Coronary artery (tissue), 2 donors: Measurements from ENCODE around the gene CDH16.
"Not testable (repeated sequence)": the region's sequence is repeated elsewhere in the genome, so short reads cannot be mapped to it uniquely, and the experiment has no call there.

Experiments
- DNase-seq: peaks from one replicate; pipeline ENCODE4 v3.0.0-alpha.2; 2017; ENCODE audit warnings: low spot score
- H3K27ac ChIP-seq, 2 donors: fragments of 200-600 bp; sonication (generic); one replicate each; pipeline ENCODE4 v1.5.1; 2016 to 2019
- H3K4me3 ChIP-seq: fragments of 200-600 bp; sonication (generic); 2 replicates; pipeline ENCODE4 v1.5.1; 2016; ENCODE audit warnings: mild to moderate bottlenecking, moderate library complexity
- TF ChIP-seq, protein P1 (sequence below): fragments of 200-600 bp; sonication (generic); IDR thresholded peaks from one replicate; pipeline ENCODE4 v1.5.1; 2019; ENCODE audit warnings: antibody characterized with exemption

The CDH16 gene

GRCh38 chr16:66939366-66939765 lies 20.7 kb upstream of the CDH16 start:
- no peak for DNase-seq
- no peak overlapping the region for H3K27ac ChIP-seq
- TF ChIP-seq, protein P1, sequence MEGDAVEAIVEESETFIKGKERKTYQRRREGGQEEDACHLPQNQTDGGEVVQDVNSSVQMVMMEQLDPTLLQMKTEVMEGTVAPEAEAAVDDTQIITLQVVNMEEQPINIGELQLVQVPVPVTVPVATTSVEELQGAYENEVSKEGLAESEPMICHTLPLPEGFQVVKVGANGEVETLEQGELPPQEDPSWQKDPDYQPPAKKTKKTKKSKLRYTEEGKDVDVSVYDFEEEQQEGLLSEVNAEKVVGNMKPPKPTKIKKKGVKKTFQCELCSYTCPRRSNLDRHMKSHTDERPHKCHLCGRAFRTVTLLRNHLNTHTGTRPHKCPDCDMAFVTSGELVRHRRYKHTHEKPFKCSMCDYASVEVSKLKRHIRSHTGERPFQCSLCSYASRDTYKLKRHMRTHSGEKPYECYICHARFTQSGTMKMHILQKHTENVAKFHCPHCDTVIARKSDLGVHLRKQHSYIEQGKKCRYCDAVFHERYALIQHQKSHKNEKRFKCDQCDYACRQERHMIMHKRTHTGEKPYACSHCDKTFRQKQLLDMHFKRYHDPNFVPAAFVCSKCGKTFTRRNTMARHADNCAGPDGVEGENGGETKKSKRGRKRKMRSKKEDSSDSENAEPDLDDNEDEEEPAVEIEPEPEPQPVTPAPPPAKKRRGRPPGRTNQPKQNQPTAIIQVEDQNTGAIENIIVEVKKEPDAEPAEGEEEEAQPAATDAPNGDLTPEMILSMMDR, result no peak
- no peak overlapping the region for H3K4me3 ChIP-seq

DNA sequence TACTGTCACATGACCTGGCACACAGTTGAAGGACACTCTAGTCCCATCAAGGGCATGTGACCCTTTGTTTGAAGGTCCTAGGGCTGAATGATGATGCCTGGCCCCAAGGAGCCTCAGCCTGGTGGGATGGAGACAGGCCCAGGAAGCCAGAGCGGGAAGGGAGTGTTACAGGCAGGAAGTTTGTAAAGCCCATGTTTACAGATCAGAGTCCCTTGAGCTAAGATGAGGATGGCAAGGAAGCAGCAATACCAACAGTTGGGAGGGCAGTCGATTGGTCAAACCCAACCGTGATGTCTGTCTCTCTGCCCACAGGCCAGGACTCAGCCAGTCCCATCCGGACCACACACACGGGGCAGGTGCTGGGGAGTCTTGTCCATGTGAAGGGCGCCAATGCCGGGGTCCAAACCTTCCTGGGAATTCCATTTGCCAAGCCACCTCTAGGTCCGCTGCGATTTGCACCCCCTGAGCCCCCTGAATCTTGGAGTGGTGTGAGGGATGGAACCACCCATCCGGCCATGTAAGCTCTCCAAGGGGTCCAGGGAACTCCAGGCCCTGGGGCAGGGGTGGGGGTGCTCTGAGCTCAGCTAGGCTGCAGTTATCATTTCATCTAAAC lies 19.1 kb upstream of the CDH16 start:
- Histone ChIP-seq H3K27ac (no peak overlapping the region), H3K4me3 (no peak overlapping the region)
- no peak for DNase-seq
- TF ChIP-seq, protein P1, result no peak

GRCh38 chr16:66936889-66937554 lies 18.3 kb upstream of the CDH16 start:
- no peak overlapping the region for H3K4me3 ChIP-seq
- no peak for DNase-seq
- TF ChIP-seq, protein P1, result no peak
- H3K27ac ChIP-seq, result no peak overlapping the region

- no peak for DNase-seq
- Histone ChIP-seq H3K27ac (no peak overlapping the region), H3K4me3 (peak overlapping the region; percentile 97)
- TF ChIP-seq, protein P1, result no peak
These were observed 17.8 kb upstream of the CDH16 start for GRCh38 chr16:66936462-66936861.

- TF ChIP-seq, protein P1, result no peak
- DNase-seq, result peak; percentile 89
- H3K27ac ChIP-seq, result peak within 1 kb of the TSS; percentile 95 to 96
- peak within 1 kb of the TSS; percentile 97 for H3K4me3 ChIP-seq
These were observed 16.8 kb upstream of the CDH16 start, which contains the start of gene CES2 for GRCh38 chr16:66935314-66936011. Gene CES2 (plus strand): TSS chr16:66935516. CDS start chr16:66935636, 120 bp downstream.

- not testable (repeated sequence) for DNase-seq
- peak overlapping the region; percentile 97 for H3K4me3 ChIP-seq
- peak overlapping the region; percentile 95 to 96 for H3K27ac ChIP-seq
These were observed 16.2 kb upstream of the CDH16 start for GRCh38 chr16:66934839-66935313.

- TF ChIP-seq, protein P1, result no peak
- H3K4me3 ChIP-seq, result peak within 1 kb of the TSS; percentile 97
- DNase-seq, result peak; percentile 93
- peak within 1 kb of the TSS; percentile 95 to 96 for H3K27ac ChIP-seq
These were observed 15.6 kb upstream of the CDH16 start, which contains the start of gene CIAO2B for GRCh38 chr16:66934138-66934838. Gene CIAO2B (minus strand): TSS chr16:66934402. CDS start chr16:66934364, 38 bp downstream.
